Stimulated activated CD4-positive, alpha-beta T cell treated with anti-CD3 and anti-CD28 coated beads, TNF-alpha, amount 100 ng/mL, for 4 hours (primary cell): ENCODE measurements around the gene MPPED1.

Experiments used
- DNase-seq, 3 experiments: peaks; one replicate each; pipeline ENCODE4 v3.0.0-alpha.2; 2020; ENCODE audit warnings: low read depth in 3 of 3

Gene MPPED1

DNA sequence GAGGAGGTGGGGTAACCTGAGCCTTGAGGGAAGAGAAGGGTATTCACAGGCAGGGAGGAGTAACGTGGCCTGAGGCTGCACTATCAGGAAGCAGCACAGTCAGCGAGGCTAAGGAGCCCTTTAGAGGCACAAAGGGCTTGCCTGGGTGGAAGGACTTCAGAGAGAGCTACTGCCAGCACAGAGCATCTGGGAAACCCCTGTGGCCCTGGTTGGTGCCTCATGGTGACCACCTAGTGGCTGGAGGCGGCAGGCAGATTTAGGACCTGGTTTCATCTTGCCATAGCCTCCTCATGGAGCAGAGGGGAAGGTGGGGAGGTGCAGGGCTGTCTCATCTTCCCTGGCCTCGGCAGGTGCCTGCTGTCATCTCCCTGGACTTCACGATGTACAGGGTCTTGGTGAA lies 64.5 kb downstream of the MPPED1 start:
- no peak for DNase-seq

GRCh38 chr22:43476751-43477725 lies 65.2 kb downstream of the MPPED1 start:
- DNase-seq: no peak

DNA sequence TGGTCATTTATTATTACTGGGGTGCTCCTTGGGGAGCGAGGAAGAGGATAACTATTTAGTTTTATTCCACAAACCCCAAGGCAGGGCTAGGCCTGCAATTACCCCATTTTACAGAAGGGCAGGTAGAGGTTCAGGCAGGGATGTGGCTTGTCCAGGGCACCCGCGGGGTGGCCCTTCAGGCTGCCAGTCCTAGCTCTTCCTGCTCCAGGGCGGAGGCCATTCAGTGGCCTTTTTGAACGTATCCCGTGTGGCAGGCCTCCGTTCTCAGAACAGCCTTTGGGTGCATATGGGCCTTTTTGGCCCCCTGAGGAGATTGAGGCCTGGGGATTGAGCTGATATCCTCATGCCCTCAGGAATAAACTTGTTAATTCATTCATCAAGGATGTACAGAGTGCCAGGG lies 66.2 kb downstream of the MPPED1 start:
- DNase-seq: no peak

DNA sequence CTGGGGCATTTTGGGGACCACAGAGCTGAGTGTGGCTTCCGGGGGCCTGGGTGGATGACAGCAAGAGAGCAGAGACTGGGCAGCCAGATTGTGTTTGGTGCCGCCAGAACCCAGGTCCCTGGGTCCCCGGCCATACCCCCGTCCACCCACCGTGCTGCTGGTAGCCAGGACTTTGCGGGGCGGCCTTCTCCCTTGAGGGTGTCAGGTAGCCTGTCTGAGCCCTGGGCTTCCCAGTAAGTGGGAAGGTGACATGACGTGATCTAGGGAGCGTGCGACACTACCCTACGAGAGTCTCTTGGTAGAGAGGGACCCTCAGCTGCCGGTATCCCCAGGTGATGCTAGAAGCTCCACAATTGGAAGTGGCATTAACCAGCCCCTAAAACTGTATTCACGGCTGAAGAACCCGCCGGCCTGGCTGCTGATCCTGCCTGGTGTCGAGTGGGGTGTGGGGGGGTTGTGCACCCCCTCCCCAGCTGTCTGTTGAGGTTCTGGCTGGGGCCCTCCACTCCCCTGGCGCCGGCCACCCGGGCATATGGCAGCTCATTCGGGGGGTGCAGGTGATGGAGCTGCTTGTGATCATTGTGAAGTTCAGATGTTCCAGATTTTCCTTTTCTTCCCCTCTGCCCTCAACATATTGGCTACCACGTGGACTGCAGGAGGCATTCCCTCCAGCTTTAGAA lies 66.9 kb downstream of the MPPED1 start:
- DNase-seq: no peak

GRCh38 chr22:43479301-43479950 lies 67.6 kb downstream of the MPPED1 start:
- no peak for DNase-seq

DNA sequence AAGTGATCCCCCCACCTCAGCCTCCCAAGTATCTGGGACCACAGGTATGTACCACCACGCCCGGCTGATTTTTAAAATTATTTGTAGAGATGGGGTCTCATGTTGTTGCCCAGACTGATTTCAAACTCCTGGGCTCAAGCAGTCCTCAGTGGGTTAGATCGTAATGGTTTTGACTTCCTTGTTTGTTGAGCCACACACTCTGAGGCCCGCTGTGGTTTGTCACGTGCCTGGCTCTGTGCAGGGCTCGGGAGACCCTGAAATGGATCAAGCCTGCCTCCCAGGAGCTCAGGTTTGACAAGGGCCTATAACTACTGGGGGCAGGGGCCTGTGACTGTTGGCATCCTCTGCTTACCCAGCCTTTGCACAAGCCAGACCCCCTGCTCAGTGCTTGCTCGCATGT lies 68.1 kb downstream of the MPPED1 start:
- no peak for DNase-seq

- DNase-seq: peak in 1 of 3 experiments; percentile 4
These were observed 69.9 kb downstream of the MPPED1 start for GRCh38 chr22:43481568-43482317.

DNA sequence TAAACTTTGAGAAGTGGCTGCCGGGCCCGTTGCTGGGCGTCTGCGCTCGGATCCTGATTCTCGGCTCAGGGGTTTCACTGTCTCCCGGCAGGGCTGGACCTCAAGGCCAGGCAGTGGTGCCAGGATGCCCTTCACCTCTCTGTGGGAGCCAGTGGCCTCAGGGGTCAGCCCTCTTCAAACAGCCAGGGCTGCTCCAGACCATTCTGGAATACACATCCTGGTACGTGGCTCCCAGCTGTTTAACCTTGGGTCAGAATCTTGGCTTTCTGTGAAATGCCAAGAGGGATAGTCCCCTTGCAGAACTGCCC lies 70.5 kb downstream of the MPPED1 start:
- no peak for DNase-seq

DNA sequence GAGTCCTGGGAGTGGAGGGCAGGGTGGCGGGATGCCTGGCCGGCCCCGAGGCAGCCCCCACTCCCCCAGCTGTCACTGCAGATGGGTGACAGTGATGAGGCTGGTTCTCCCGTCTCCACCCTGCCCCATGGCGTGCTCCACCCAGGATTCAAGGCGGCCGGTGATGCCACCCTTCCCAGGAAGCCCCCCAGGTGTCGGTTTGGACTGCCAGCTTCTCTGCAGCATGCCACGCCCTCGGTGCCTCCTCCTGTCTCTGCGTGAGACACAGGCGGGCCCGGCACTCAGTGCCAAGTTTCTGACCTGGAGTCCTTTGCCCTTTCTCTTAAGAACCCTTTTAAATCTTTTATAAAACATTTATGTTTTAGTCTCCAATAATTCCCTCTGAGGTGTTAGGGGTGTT lies 71.5 kb downstream of the MPPED1 start:
- DNase-seq: no peak

GRCh38 chr22:43483669-43484068 lies 71.9 kb downstream of the MPPED1 start:
- no peak for DNase-seq

DNA sequence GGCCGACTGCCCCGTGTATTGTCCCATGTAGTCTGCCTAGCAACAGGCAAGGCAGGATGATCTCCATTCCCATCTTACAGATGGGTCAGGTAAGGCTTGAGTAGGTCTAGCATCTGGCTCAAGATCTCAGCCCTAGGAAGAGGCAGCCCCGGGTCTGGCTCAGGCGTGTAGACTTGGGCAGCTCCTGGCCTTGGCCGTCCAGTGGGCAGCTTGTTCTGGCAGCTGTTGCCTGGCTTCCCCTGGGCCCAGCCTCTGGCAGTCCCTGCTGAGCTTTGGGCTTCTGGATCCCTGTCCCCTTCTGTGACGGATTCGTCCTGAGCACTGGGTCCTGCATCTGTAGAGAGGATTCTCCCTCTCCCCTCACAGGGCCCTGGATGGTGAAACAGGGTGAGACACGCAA lies 72.4 kb downstream of the MPPED1 start:
- DNase-seq: no peak

GRCh38 chr22:43485502-43486089 lies 73.8 kb downstream of the MPPED1 start:
- no peak for DNase-seq

- DNase-seq: no peak
These were observed 75.7 kb downstream of the MPPED1 start for GRCh38 chr22:43487311-43488030.

DNA sequence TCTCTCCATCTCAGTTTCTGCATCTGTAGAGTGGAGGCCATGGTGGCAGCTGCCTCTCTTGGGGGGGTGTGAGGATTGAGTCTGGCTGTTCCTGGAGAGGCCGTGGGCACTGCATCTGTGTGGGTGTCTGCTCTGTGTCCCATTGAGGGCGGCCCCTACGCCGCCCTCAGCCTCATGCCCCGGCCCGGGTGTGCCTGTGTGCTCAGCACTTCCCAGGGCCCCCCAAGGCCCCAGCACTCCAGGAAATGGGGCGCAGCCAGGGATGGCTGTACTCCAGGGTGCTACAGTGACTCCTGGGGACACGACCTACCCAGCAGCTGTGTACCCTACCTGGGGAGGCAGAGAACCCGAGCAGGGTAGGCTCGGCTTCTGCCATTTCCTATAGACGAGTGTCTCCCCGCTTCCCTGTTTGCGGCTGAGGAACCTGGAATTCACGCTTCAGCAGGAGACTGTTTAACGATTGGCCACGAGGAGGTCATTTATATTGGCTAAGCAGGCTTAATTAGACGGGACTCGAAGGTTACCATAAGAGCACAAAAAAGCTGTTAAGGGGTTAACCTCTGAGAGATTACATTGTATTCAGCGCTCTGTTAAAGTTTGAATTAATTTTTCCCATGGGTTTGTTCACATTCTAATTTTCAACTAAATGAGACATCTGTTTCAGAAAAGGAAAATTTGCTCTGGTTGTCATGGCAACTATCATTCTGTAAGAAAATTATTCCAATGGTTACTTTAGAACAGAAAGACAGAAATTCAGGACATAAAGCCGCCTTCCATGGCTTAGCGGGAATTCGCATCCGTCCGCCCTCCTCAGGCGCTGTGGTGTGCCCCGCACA lies 76.4 kb downstream of the MPPED1 start:
- DNase-seq: no peak

GRCh38 chr22:43488937-43489336 lies 77.1 kb downstream of the MPPED1 start:
- DNase-seq: no peak

DNA sequence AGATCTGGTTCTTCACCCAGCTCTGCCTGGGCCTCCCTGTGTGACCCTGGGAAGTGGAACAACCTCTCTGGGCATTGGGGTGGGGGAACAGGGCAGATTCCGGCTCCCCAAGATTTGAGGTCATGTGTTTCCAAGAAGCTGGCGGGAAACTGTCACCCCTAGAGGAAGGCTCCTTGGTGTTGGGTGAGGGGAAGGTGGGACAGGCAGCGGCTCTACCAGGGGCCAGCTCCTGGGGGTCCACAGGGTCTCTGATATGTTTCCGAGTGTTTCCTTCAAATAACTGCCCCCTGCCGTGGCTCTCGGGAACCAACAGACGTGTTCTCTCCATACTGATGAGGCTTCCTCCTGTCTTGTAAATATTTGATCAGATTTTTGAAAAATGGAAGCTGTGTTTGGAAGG lies 78.5 kb downstream of the MPPED1 start:
- DNase-seq: no peak

DNA sequence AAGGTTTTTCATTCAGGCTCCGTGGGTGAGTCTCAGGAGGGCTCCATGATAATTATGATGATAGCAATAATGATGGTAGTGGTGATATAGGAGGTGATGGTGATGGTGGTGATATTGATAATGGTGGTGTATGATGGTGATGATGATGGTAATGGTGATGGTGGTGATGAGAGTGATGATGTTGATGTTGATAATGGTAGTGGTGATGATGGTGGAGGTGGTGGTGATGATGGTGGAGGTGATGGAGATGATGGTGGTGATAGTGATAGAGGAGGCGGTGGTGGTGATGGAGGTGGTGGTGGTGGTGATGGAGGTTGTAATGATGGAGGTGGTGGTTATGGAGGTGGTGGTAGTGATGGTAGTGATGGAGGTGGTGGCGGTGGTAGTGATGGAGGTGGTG lies 79.4 kb downstream of the MPPED1 start:
- no peak for DNase-seq

- DNase-seq: no peak
These were observed 79.9 kb downstream of the MPPED1 start for GRCh38 chr22:43491737-43492136.

DNA sequence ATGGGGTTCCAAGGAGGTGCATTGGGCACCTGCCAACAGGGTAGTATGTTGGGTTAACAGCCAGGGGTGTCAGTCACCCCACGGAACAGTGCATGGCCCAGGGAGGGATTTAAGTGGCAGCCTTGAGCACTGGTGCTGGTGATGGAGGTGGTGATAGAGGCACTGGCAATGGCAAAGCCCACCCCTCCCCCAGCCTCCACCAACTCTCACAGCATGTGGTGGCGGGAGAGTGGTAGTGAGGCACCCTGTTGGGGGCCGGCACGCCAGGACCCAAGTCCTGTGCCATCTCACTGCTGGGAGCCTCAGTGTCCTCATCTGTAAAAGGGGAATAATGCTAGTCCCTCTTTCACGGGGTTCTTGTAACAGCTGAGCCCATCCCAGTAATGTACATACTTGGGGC lies 81.5 kb downstream of the MPPED1 start:
- DNase-seq: no peak
